Gastroesophageal sphincter (tissue), 2 donors: ENCODE measurements around the gene PRR35.

Source experiments
- POLR2A ChIP-seq, 2 donors: fragments of 450-650 bp; IDR thresholded peaks; one replicate each; pipeline ENCODE4 v1.6.1; 2017; ENCODE audit warnings: antibody characterized with exemption in 2 of 2, mild to moderate bottlenecking in 2 of 2, moderate library complexity in 1 of 2
- POLR2AphosphoS5 ChIP-seq: sonication (generic); formaldehyde crosslinking; IDR thresholded peaks from one replicate; pipeline ENCODE4 v1.6.1; 2017; ENCODE audit warnings: antibody characterized with exemption

- TF ChIP-seq POLR2AphosphoS5 (no peak), POLR2A (IDR thresholded peaks at IDR 0.05) (no peak)
Measured at GRCh38 chr16:575354-576196, 15.4 kb downstream of the PRR35 start.
